A549 (cell line): ENCODE data around the gene CLSTN2.

Experiments
- GATA3 ChIP-seq: IDR thresholded peaks from 2 replicates; pipeline ENCODE4 v1.6.1; 2012; ENCODE audit warnings: borderline replicate concordance
- MAFK ChIP-seq: fragments of 450-650 bp; IDR thresholded peaks from 2 replicates; pipeline ENCODE4 v1.6.1; 2014; ENCODE audit not compliant: partially characterized antibody
- POLR2A ChIP-seq: IDR thresholded peaks from 2 replicates; pipeline ENCODE4 v1.6.1; 2012; ENCODE audit warnings: mild to moderate bottlenecking, low read length
- POLR2AphosphoS2 ChIP-seq: conservative IDR thresholded peaks from 2 replicates; pipeline ENCODE4 v1.6.1; 2012; ENCODE audit warnings: low read length, improper control_type of control experiment, inconsistent platforms
- TF ChIP-seq, protein P1 (sequence below): fragments of 200-600 bp; sonication (generic); IDR thresholded peaks from 2 replicates; pipeline ENCODE4 v1.6.1; 2016; ENCODE audit warnings: antibody characterized with exemption, mild to moderate bottlenecking, moderate library complexity
- TF ChIP-seq, protein P2 (sequence below): fragments of >200 bp; sonication (Bioruptor Twin); formaldehyde crosslinking; IDR thresholded peaks from 3 replicates; pipeline ENCODE4 v1.5.1; 2016
- TF ChIP-seq, protein P3 (sequence below): IDR thresholded peaks from 2 replicates; pipeline ENCODE4 v1.6.1; 2012
- TF ChIP-seq, protein P4 (sequence below): fragments of >200 bp; sonication (Bioruptor Twin); formaldehyde crosslinking; IDR thresholded peaks from 3 replicates; pipeline ENCODE4 v1.6.1; 2016

DNA sequence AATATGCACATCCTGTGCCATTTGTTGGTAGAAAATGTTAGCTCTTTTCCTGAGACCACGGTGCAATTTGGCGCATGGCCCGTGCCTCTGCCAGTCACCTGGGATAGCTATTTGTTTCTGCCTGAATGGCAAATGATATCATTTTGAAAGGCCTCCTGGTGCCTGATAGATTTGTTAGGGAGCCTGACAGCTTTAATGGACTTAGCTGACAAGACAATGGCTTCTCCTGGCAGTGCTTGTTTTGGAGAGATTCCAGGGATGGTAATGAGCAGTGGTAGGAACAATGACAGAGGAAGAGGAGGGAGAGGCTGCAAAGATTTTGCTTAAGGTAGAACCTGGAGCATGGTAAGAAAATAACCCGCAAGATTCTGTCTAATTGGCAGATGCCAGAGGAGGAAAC, 268.5 kb downstream of the CLSTN2 start:
- TF ChIP-seq, protein P1, sequence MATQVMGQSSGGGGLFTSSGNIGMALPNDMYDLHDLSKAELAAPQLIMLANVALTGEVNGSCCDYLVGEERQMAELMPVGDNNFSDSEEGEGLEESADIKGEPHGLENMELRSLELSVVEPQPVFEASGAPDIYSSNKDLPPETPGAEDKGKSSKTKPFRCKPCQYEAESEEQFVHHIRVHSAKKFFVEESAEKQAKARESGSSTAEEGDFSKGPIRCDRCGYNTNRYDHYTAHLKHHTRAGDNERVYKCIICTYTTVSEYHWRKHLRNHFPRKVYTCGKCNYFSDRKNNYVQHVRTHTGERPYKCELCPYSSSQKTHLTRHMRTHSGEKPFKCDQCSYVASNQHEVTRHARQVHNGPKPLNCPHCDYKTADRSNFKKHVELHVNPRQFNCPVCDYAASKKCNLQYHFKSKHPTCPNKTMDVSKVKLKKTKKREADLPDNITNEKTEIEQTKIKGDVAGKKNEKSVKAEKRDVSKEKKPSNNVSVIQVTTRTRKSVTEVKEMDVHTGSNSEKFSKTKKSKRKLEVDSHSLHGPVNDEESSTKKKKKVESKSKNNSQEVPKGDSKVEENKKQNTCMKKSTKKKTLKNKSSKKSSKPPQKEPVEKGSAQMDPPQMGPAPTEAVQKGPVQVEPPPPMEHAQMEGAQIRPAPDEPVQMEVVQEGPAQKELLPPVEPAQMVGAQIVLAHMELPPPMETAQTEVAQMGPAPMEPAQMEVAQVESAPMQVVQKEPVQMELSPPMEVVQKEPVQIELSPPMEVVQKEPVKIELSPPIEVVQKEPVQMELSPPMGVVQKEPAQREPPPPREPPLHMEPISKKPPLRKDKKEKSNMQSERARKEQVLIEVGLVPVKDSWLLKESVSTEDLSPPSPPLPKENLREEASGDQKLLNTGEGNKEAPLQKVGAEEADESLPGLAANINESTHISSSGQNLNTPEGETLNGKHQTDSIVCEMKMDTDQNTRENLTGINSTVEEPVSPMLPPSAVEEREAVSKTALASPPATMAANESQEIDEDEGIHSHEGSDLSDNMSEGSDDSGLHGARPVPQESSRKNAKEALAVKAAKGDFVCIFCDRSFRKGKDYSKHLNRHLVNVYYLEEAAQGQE, result no peak
- TF ChIP-seq, protein P2, sequence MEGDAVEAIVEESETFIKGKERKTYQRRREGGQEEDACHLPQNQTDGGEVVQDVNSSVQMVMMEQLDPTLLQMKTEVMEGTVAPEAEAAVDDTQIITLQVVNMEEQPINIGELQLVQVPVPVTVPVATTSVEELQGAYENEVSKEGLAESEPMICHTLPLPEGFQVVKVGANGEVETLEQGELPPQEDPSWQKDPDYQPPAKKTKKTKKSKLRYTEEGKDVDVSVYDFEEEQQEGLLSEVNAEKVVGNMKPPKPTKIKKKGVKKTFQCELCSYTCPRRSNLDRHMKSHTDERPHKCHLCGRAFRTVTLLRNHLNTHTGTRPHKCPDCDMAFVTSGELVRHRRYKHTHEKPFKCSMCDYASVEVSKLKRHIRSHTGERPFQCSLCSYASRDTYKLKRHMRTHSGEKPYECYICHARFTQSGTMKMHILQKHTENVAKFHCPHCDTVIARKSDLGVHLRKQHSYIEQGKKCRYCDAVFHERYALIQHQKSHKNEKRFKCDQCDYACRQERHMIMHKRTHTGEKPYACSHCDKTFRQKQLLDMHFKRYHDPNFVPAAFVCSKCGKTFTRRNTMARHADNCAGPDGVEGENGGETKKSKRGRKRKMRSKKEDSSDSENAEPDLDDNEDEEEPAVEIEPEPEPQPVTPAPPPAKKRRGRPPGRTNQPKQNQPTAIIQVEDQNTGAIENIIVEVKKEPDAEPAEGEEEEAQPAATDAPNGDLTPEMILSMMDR, result no peak
- TF ChIP-seq POLR2A (no peak), MAFK (no peak), GATA3 (no peak), POLR2AphosphoS2 (no peak)
- TF ChIP-seq, protein P3, sequence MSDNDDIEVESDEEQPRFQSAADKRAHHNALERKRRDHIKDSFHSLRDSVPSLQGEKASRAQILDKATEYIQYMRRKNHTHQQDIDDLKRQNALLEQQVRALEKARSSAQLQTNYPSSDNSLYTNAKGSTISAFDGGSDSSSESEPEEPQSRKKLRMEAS, result no peak
- TF ChIP-seq, protein P4, sequence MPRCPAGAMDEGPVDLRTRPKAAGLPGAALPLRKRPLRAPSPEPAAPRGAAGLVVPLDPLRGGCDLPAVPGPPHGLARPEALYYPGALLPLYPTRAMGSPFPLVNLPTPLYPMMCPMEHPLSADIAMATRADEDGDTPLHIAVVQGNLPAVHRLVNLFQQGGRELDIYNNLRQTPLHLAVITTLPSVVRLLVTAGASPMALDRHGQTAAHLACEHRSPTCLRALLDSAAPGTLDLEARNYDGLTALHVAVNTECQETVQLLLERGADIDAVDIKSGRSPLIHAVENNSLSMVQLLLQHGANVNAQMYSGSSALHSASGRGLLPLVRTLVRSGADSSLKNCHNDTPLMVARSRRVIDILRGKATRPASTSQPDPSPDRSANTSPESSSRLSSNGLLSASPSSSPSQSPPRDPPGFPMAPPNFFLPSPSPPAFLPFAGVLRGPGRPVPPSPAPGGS, result no peak
